ENCODE results near the gene TMEM218.

The TMEM218 gene

DNA sequence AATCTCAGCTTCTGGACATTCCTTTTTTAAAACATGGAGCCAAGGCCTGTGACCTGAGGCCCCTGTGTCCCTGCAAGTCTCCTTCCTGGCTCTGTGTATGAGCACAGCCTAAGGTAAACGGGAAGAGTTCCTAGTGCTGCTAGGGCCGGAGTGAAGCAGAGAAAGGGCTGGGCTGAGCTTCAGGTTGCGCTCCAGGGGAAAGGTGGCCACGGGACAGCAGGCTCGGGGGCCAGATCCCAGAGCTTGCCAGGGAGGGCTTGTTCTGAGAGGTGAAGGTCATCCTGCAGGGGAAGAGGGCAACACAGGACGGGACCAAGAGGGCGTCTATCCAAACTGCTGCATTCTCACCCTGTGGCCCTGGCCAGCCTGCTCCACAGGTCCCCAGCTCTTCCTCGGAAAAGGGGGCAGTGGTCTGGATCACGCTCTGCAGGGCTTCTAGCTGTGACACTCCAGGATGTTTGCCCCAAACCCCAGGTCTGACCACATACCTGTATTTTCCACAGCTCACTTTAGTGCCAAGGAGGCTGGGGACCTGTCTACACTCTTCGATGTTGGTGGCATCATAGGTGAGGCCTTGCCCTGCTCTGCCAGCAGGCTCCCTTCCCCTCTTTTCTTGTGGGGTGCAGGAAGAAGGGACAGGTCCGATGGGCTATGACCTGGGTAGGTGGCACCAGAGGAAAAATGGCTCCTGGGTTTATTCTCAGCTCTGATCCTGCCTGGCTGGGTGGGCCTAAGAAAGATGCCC is 27.9 kb downstream of the TMEM218 start:
- TF ChIP-seq TOX (CRISPR knock-in tag; IDR thresholded peaks at IDR 0.05; ENCODE audit: borderline replicate concordance) = no peak
- no peak for TF ChIP-seq CSDC2 (CRISPR knock-in tag; IDR thresholded peaks at IDR 0.05)
- TF ChIP-seq POU6F1 (CRISPR knock-in tag; IDR thresholded peaks at IDR 0.05; ENCODE audit: borderline replicate concordance, low read depth) = no peak
- TF ChIP-seq ZFP30 (CRISPR knock-in tag; IDR thresholded peaks at IDR 0.05) = no peak
- no peak for ATAC-seq

DNA sequence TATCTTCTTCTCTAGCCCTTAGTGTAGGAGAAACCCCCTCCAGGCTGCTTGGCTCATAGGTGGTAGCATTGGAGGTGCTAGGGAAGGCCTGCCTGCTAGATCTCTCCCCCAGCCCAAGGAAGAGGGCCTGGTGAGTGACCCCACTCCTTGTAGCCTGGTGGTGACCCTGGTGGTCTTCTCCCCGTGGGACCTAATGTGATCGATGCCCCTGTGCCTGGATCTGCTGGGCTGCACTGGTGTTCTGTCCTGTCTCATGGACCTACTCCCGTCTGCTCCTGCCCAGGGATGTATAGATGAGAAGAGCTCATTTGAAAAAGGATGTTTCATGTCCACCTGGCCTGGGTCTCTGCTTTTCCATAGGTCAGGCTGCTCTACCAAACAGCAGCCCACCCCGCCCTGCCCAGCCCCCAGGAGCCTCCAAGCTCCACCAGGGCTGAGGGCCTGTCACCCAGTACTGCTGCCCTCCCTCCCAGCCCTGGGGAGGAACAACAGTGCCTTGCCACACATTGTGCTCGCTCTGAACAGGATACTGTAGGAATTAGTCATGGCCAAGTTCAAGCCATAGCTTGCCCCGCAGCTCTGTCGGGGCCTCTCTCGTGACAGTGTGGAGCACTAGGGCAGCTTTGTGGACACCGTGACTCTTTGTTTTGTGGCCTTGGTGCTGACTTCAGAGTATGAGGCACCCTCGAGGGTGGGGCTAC is 28.7 kb downstream of the TMEM218 start:
- ATAC-seq = peak; percentile 23; the same call in 1 of the 3 replicates
- TF ChIP-seq ZNF565 (CRISPR knock-in tag; conservative IDR thresholded peaks at IDR 0.05; ENCODE audit: low read depth) (no peak), SNAI2 (CRISPR knock-in tag; IDR thresholded peaks at IDR 0.05) (no peak), TCF4 (CRISPR knock-in tag; IDR thresholded peaks at IDR 0.05; ENCODE audit: borderline replicate concordance) (no peak), ZFP30 (CRISPR knock-in tag; IDR thresholded peaks at IDR 0.05) (no peak), ISL1 (CRISPR knock-in tag; IDR thresholded peaks at IDR 0.05) (no peak), OSR1 (CRISPR knock-in tag; IDR thresholded peaks at IDR 0.05) (no peak), BACH2 (CRISPR knock-in tag; IDR thresholded peaks at IDR 0.05; ENCODE audit: borderline replicate concordance) (no peak), ZNF70 (CRISPR knock-in tag; IDR thresholded peaks at IDR 0.05) (no peak), POU6F1 (CRISPR knock-in tag; IDR thresholded peaks at IDR 0.05; ENCODE audit: borderline replicate concordance, low read depth) (no peak), TOX (CRISPR knock-in tag; IDR thresholded peaks at IDR 0.05; ENCODE audit: borderline replicate concordance) (no peak), RARB (CRISPR knock-in tag; IDR thresholded peaks at IDR 0.05) (no peak), ZC3H10 (CRISPR knock-in tag; IDR thresholded peaks at IDR 0.05) (no peak), ARNTL (CRISPR knock-in tag; IDR thresholded peaks at IDR 0.05; ENCODE audit: borderline replicate concordance, low read depth) (no peak), PPARA (CRISPR knock-in tag; IDR thresholded peaks at IDR 0.05; ENCODE audit: borderline replicate concordance) (no peak)
- TF ChIP-seq, protein P1, sequence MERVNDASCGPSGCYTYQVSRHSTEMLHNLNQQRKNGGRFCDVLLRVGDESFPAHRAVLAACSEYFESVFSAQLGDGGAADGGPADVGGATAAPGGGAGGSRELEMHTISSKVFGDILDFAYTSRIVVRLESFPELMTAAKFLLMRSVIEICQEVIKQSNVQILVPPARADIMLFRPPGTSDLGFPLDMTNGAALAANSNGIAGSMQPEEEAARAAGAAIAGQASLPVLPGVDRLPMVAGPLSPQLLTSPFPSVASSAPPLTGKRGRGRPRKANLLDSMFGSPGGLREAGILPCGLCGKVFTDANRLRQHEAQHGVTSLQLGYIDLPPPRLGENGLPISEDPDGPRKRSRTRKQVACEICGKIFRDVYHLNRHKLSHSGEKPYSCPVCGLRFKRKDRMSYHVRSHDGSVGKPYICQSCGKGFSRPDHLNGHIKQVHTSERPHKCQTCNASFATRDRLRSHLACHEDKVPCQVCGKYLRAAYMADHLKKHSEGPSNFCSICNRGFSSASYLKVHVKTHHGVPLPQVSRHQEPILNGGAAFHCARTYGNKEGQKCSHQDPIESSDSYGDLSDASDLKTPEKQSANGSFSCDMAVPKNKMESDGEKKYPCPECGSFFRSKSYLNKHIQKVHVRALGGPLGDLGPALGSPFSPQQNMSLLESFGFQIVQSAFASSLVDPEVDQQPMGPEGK (CRISPR knock-in tag; IDR thresholded peaks at IDR 0.05; ENCODE audit: borderline replicate concordance) = no peak
- TF ChIP-seq, protein P2, sequence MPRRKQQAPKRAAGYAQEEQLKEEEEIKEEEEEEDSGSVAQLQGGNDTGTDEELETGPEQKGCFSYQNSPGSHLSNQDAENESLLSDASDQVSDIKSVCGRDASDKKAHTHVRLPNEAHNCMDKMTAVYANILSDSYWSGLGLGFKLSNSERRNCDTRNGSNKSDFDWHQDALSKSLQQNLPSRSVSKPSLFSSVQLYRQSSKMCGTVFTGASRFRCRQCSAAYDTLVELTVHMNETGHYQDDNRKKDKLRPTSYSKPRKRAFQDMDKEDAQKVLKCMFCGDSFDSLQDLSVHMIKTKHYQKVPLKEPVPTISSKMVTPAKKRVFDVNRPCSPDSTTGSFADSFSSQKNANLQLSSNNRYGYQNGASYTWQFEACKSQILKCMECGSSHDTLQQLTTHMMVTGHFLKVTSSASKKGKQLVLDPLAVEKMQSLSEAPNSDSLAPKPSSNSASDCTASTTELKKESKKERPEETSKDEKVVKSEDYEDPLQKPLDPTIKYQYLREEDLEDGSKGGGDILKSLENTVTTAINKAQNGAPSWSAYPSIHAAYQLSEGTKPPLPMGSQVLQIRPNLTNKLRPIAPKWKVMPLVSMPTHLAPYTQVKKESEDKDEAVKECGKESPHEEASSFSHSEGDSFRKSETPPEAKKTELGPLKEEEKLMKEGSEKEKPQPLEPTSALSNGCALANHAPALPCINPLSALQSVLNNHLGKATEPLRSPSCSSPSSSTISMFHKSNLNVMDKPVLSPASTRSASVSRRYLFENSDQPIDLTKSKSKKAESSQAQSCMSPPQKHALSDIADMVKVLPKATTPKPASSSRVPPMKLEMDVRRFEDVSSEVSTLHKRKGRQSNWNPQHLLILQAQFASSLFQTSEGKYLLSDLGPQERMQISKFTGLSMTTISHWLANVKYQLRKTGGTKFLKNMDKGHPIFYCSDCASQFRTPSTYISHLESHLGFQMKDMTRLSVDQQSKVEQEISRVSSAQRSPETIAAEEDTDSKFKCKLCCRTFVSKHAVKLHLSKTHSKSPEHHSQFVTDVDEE (CRISPR knock-in tag; IDR thresholded peaks at IDR 0.05) = no peak
- TF ChIP-seq, protein P3, sequence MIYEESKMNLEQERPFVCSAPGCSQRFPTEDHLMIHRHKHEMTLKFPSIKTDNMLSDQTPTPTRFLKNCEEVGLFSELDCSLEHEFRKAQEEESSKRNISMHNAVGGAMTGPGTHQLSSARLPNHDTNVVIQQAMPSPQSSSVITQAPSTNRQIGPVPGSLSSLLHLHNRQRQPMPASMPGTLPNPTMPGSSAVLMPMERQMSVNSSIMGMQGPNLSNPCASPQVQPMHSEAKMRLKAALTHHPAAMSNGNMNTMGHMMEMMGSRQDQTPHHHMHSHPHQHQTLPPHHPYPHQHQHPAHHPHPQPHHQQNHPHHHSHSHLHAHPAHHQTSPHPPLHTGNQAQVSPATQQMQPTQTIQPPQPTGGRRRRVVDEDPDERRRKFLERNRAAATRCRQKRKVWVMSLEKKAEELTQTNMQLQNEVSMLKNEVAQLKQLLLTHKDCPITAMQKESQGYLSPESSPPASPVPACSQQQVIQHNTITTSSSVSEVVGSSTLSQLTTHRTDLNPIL (CRISPR knock-in tag; IDR thresholded peaks at IDR 0.05; ENCODE audit: low read depth) = no peak
- TF ChIP-seq, protein P4, sequence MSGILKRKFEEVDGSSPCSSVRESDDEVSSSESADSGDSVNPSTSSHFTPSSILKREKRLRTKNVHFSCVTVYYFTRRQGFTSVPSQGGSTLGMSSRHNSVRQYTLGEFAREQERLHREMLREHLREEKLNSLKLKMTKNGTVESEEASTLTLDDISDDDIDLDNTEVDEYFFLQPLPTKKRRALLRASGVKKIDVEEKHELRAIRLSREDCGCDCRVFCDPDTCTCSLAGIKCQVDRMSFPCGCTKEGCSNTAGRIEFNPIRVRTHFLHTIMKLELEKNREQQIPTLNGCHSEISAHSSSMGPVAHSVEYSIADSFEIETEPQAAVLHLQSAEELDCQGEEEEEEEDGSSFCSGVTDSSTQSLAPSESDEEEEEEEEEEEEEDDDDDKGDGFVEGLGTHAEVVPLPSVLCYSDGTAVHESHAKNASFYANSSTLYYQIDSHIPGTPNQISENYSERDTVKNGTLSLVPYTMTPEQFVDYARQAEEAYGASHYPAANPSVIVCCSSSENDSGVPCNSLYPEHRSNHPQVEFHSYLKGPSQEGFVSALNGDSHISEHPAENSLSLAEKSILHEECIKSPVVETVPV (CRISPR knock-in tag; IDR thresholded peaks at IDR 0.05) = no peak

All from SK-N-SH treated with all-trans-retinoic acid at 6 μM for 48 hours (cell line).